ENCODE results near the gene SLC44A5.
"Not testable (repeated sequence)": the region's sequence is repeated elsewhere in the genome, so short reads cannot be mapped to it uniquely, and the experiment has no call there.

SLC44A5 gene

GRCh38 chr1:75520862-75521475, 89.9 kb downstream of the SLC44A5 start:
- DNase-seq (ENCODE audit: low read depth) = no peak

- DNase-seq (ENCODE audit: low read depth) = no peak
Observed at GRCh38 chr1:75519651-75520427, 91.1 kb downstream of the SLC44A5 start.

DNA sequence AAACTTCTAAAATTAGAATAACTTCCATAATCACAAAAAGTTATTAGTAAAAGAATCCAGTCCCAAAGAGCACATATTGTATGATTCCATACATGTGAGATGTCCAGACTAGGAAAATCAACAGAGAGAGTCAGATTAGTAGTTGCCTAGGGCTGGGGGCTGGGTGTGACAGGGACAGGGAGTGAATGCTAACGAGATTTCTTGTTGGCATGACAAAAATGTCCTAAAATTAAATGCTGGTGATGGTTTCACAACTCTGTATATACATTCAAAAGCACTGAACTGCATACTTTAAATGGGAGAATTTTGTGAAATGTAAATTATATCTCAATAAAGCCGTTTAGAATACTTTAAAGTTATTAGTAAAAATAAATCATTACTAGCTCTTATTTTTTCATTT, 92.2 kb downstream of the SLC44A5 start:
- no peak for DNase-seq (ENCODE audit: low read depth)

DNA sequence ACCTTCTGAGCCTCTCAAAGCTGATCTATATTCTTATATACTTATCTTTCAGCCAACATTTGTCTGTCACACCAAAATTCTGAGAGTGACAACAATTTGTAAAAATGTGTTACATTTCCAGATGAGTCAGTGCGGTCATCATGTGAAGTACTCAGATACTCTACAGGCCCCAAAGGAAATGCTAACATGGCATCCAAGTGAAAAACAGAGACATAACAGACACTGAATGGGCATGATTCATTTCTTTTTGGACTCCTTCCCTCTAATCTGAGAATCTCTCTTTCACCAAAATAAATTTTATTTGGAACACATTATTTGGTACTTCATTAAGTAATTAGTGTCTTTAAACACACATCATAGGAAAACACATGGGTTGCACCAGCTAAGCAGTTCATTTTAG, 96.6 kb downstream of the SLC44A5 start:
- no peak for DNase-seq (ENCODE audit: low read depth)

GRCh38 chr1:75506976-75507375, 103.9 kb downstream of the SLC44A5 start:
- DNase-seq (ENCODE audit: low read depth) = no peak

- DNase-seq (ENCODE audit: low read depth) = no peak
Observed at GRCh38 chr1:75503221-75503974, 107.5 kb downstream of the SLC44A5 start.

DNA sequence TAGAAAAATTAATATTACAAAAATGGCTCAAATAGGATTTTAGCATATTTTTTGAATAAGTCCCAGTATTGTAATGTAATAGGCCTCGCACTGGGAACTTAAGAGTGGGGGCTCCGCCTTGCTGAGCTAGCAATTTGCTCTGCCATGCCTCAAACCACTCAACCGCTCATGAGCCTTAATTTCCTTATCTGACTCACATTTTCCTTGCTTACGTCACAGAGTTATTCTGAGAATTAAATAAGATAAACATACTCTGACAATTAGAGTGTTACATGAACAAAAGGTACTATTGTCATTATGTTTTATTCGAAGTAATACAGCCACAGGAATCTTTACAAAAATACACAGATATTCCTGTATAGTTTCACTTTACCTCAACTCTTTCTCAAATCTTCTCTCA, 108.1 kb downstream of the SLC44A5 start:
- DNase-seq (ENCODE audit: low read depth) = no peak

DNA sequence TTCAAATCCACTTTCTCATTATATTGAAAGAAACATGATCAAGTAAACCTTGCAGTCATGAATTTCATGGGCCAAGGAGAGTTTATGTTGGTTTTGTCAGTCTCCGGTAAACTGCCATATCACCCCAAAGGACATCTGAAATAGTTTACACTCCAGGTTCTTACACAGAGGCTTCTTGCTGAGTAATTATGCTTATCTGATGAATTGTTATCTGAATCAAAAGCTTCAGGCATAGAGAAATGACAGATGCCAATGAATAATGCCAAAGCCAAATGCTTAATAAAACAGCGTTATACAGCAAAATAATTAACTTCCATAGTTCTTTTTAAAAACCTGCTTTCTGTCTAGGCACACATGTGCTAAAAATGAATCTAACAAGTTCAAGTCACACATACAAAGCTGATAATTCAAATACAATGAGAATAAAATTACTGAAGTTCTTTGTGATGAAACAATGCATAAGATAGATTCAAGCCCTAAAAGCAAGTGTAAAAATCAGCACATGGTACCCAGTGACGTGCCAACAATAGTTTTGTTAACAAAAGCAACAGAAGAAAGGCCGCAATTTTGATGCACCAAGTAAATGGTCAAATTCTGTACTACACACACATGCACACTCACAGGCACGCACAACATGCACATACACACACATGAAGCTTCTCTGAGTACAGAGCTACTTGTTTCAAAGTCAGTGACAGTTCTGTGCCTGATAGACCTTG, 109.2 kb downstream of the SLC44A5 start:
- no peak for DNase-seq (ENCODE audit: low read depth)

DNA sequence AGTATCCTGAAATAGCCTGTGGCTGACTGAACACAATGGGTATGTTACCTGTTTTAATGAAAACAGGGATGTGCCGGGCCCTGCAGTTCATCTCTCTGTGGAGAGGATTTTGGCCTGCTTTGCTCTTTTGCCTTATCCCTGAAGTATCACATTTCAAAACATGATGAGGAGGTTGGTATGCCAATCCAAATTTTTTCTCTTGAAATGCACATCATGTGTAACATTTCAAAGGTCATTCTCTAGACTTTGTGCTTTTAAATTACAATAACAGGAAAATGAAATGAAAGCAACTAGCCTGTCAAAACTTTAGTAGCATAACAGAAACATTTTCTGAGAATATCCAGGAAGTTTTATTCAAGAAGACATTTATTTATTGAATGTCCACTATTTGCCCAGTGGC, 118.9 kb downstream of the SLC44A5 start:
- DNase-seq (ENCODE audit: low read depth) = no peak

DNA sequence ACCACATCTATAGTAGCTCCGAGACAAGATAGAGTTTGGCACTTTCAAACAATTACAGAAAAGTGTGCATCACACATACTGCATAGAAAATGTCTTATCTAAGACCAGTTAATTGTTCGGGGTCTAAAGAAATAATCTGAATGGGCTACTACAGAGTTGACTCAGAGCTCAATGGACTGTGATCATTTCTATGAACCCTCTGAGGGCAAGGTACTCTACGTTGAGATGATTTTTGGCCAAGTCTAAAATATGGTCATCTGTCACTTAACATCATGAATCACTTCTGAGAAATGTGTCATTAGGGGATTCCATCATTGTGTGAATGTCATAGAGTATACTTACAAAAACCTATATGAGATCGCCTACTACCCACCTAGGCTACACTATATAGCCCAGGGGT, 123.5 kb downstream of the SLC44A5 start:
- no peak for DNase-seq (ENCODE audit: low read depth)

DNA sequence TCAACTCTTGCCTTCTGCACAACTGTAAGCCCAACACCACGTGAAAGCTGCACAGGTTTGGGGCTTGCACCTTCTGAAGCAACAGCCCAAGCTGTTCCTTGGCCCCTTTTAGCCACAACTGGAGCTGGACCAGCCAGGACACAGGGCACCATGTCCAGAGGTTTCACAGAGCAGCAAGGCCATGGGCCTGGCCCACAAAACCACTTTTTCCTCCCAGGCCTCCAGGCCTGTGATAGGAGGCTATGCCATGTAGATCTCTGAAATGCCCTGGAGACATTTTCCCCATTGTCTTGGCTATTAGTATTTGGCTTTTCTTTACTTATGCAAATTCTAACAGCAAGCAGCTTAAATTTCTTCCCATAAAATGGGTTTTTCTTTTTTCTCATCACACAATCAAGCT, 126.1 kb downstream of the SLC44A5 start:
- DNase-seq (ENCODE audit: low read depth) = no peak

GRCh38 chr1:75482951-75483350, 128.0 kb downstream of the SLC44A5 start:
- no peak for DNase-seq (ENCODE audit: low read depth)

DNA sequence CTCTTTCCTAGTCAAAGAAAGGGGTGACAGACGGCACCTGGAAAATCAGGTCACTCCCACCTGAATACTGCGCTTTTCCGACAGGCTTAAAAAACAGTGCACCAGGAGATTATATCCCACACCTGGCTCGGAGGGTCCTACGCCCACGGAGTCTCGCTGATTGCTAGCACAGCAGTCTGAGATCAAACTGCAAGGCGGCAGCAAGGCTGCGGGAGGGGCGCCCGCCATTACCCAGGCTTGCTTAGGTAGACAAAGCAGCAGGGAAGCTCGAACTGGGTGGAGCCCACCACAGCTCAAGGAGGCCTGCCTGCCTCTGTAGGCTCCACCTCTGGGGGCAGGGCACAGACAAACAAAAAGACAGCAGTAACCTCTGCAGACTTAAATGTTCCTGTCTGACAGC, 134.4 kb downstream of the SLC44A5 start:
- not testable (repeated sequence) for DNase-seq (ENCODE audit: low read depth)

DNA sequence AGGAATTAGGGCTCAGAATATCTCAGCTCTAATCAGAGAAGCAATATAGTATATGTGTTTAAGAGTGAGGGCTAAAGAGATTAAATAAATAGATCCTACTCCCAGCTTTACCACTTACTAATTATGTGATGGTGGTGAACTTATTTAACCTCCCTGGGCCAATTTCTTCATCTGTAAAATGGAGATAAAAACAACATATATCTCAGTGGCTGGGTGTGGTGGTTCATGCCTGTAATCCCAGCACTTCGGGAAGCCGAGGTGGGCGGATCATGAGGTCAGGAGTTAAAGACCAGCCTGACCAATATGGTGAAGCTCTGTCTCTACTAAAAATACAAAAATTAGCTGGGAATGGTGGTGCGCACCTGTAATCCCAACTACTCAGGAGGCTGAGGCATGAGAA, 135.2 kb downstream of the SLC44A5 start:
- no peak for DNase-seq (ENCODE audit: low read depth)

GRCh38 chr1:75472971-75473603, 137.8 kb downstream of the SLC44A5 start:
- no peak for DNase-seq (ENCODE audit: low read depth)

DNA sequence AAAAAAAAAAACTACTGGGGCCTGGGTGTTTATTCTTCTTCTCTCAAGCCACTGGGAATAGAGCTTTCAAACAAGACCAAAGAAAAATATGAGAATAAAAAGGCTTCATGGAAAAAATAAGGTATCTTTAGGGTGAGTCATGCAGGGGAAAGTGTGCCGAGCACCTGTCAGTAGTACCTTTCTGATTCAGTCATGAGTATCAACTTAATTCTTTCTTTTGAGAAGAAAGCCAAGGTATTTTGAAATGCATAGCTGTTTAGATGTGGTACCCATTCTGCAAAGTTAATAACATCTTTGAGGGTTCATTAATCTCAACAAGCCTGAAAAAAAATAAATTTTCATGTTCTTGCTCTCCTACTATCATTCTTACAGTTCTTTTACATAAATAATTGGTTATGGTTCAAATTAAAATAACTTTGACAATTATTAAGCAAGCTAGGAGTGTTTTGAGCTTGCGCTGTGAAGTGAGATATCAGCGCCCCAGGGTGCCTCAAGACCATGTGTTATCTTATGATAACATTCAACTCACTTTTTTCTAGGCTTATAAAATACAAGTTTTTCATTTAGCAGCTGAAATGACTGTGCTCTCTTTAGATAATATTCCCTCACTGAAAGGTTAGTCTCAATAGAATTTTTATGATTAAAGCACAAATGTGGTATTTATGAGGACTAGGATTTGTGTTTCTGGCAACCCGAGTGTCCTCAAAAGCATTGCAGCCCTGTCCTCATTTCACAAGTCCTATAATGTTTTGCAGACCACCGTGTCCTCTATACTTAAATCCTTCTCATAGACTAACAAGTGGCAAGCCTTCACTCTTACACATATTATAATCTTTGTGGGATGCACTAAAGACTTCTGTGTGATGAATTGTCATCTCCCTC, 138.6 kb downstream of the SLC44A5 start:
- DNase-seq (ENCODE audit: low read depth) = no peak

DNA sequence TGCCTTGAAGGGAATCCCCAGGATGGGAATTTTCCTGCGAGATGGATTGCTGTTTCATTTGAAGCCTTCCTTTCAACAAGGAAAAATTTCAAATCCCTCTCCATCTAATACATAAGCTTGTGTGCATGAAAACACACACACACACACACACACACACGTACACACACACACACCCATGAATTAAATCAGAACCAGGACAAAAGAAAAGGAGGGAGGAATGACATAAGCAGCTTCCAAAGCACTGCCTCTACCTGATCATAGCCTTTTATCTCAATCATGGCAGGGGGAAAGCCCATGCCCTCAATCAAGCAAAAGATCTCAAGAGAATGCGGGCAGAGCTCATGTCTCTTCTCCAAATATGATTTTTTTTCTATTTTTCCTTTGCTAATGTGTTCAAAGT, 139.7 kb downstream of the SLC44A5 start:
- no peak for DNase-seq (ENCODE audit: low read depth)

DNA sequence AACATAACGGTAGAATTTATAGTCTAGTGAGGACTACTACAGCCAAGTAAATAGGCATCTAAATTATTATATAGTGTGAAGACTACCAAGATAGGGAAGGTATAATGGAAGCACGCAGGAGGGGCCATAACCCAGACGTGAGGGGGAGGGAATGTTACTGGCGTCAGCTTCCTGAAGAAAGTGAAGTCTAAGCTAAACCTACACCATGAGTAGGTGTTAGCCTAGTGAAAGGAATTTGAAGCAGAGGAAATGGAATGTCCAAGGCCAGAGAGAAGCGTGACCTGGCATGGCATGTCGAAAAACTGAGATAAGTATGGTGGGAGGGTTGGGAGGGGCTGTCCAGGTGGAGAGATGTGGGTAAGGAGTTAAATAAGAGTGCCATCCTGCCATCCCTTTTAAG, 140.5 kb downstream of the SLC44A5 start:
- DNase-seq (ENCODE audit: low read depth) = no peak

DNA sequence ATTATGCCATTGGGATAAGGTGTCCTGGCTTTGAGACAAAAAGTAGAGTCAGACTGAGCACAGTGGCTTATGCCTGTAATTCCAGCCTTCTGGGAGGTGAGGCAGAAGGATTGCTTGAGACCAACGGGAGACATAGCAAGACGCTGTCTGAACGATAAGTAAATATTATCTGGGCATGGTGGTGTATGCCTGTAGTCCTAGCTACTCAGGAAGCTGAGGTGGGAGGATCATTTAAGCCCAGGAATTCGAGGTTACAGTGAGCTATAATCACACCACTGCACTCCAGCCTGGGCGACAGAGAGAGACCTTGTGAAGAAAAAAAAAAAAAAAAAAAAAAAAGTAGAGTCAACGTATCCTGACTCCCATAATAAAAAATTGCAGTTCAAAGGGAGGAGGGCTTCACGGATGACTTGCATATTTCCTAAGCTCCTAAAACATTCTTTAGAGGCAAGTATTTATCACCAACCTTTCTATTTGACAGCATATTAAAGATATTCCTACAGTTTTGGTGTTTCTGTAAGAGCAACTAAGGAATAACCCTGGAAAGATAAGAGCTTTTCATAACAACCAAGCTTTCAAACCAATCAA, 141.2 kb downstream of the SLC44A5 start:
- DNase-seq (ENCODE audit: low read depth) = no peak

DNA sequence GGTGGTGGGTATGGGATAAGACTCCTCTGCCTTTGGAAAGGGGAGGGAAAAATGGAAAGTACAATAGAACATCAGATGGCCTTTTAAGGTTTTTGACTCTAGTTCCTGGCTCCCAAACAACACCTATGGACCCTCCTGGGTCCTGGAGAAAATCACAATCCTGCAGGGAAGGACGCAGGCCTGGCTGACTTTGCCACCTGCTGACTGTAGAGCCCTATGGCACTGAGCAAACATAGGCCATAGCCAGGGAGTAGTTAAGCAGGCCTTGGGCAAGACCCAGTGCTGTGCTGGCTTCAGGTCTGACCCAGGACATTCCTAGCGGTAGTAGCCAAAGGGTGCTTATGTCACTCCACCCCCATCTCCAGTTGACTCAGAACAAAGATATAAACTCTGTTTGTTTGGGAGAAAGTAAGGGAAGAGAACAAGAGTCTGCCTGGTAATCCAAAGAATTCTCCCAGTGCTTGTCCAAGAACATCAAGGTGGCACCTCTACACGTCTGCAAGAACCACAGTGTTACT, 149.0 kb downstream of the SLC44A5 start:
- DNase-seq (ENCODE audit: low read depth) = no peak

Measured in activated T-helper 9 cell treated with anti-CD3 and anti-CD28 coated beads, Interleukin-2, amount 50 U/mL, for 16 hours (primary cell).